GM23338 (cell line): ENCODE data around the gene PCLO.

ENCODE experiments used
- CTCF ChIP-seq, 2 experiments: fragments of 200-600 bp in 1 of 2; sonication (generic) in 1 of 2; conservative IDR thresholded peaks; 2 replicates each; pipeline versions ENCODE4 v1.5.1 to v1.6.1; 2016 to 2017; ENCODE audit warnings: antibody characterized with exemption in 2 of 2, low read depth in 2 of 2, mild to moderate bottlenecking in 2 of 2, moderate library complexity in 1 of 2
- EZH2 ChIP-seq: fragments of 200-600 bp; sonication (generic); IDR thresholded peaks from one replicate; pipeline ENCODE4 v1.8.0; 2017; ENCODE audit warnings: antibody characterized with exemption, mild to moderate bottlenecking, low read depth; ENCODE audit not compliant: unreplicated experiment
- JUNB ChIP-seq: IDR thresholded peaks from one replicate; pipeline ENCODE4 v1.6.1; 2016; ENCODE audit warnings: antibody characterized with exemption; ENCODE audit not compliant: unreplicated experiment
- POLR2AphosphoS5 ChIP-seq: IDR thresholded peaks from 2 replicates; pipeline ENCODE4 v1.6.1; 2016; ENCODE audit warnings: antibody characterized with exemption, low read depth
- REST ChIP-seq: IDR thresholded peaks from one replicate; pipeline ENCODE4 v1.6.1; 2018; ENCODE audit warnings: antibody characterized with exemption; ENCODE audit not compliant: unreplicated experiment
- ZNF114 ChIP-seq: fragments of 250-450 bp; sonication (Bioruptor Pico); IDR thresholded peaks from 2 replicates; pipeline ENCODE4 v1.5.0; 2020; ENCODE audit warnings: mild to moderate bottlenecking, moderate library complexity

- TF ChIP-seq CTCF (conservative IDR thresholded peaks at IDR 0.05; ENCODE audit: low read depth in 2 of 2) = no peak
- TF ChIP-seq POLR2AphosphoS5 = no peak
- TF ChIP-seq ZNF114 (CRISPR knock-in tag) = no peak
- TF ChIP-seq EZH2 = no peak
- no peak for TF ChIP-seq REST
- TF ChIP-seq JUNB = no peak
These were observed 186.7 kb downstream of the PCLO start for GRCh38 chr7:82975811-82976468.
